Subcutaneous abdominal adipose tissue (tissue), 5 donors: ENCODE measurements around the gene PGRMC2.
"Not testable (repeated sequence)": the region's sequence is repeated elsewhere in the genome, so short reads cannot be mapped to it uniquely, and the experiment has no call there.

Source experiments
- H3K27ac ChIP-seq: one replicate; pipeline ENCODE4 v1.7.0; 2013; ENCODE audit warnings: low read depth, mild to moderate bottlenecking, inconsistent platforms, low read length, moderate library complexity
- H3K27me3 ChIP-seq, 5 donors: one replicate each; pipeline ENCODE4 v1.7.0; 2013; ENCODE audit warnings: low read length in 5 of 5, inconsistent platforms in 1 of 5; ENCODE audit not compliant: control insufficient read depth in 5 of 5, insufficient read depth in 4 of 5
- H3K36me3 ChIP-seq, 5 donors: one replicate each; pipeline ENCODE4 v1.7.0; 2013; ENCODE audit warnings: low read length in 5 of 5; ENCODE audit not compliant: control insufficient read depth in 5 of 5, insufficient read depth in 5 of 5
- H3K4me1 ChIP-seq, 5 donors: one replicate each; pipeline ENCODE4 v1.7.0; 2013; ENCODE audit warnings: low read length in 5 of 5, mild to moderate bottlenecking in 3 of 5, moderate library complexity in 1 of 5; ENCODE audit not compliant: control insufficient read depth in 5 of 5, insufficient read depth in 5 of 5
- H3K4me3 ChIP-seq, 5 donors: one replicate each; pipeline ENCODE4 v1.7.0; 2013; ENCODE audit warnings: low read length in 5 of 5, low read depth in 1 of 5
- H3K9ac ChIP-seq, 5 donors: one replicate each; pipeline ENCODE4 v1.7.0; 2013; ENCODE audit warnings: low read length in 5 of 5, mild to moderate bottlenecking in 4 of 5, moderate library complexity in 3 of 5
- H3K9me3 ChIP-seq, 5 donors: one replicate each; pipeline ENCODE4 v1.7.0; 2013; ENCODE audit warnings: low read length in 5 of 5; ENCODE audit not compliant: control insufficient read depth in 5 of 5
- donor health status: healthy.
- donor health status: healthy.
- donor health status: healthy.
- donor health status: healthy.
- donor health status: healthy.

PGRMC2 gene

DNA sequence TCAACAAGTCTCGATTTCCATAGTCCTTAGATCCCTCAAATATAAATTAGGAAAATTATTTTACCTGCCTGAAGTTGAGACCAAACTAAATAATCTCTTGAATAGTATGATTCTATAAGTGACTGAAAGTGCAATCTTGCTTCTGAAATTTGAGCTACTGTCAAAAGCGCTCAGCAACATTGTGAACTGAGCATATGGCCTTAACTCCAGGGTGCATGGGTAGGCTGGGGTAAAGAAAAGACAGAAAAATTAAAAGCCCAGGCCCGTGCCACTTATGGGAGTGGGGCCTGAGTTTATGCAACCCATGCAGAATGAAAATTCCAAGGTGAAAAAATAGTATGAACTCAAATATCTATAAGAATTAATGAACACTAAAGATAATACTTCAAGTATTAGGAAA is 9.8 kb downstream of the PGRMC2 start:
- Histone ChIP-seq H3K27me3 (no peaks in the 10 kb centered on the region), H3K27ac (peak overlapping the region; percentile 65), H3K4me3 (no peak overlapping the region), H3K9ac (no peak overlapping the region), H3K9me3 (no peaks in the 10 kb centered on the region), H3K4me1 (peaks cover 0 to 41% (median 9%) of the 10 kb centered on the region in 5 donors), H3K36me3 (peaks cover 0 to 3% (median 0%) of the 10 kb centered on the region in 5 donors)

DNA sequence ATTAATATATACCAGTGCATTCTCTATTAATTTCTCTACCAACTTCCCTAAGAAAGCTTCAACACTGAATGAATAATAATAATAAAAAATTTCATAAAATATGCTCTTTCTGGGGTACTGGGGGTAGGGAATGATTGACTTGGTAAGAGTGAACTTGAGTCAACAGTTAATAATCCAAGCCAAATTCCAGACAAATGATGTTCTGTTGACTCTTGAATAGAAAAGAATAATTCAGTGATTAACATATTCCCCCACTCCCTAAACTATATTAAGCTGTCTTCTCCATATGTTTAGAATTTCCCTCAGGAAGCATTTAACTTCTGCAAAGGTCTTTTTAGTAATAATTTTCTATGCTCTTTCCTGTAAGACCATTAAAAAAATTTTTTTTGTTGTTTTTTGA is 12.3 kb downstream of the PGRMC2 start:
- Histone ChIP-seq H3K36me3 (peaks cover 10 to 19% (median 13%) of the 10 kb centered on the region in 5 donors), H3K9ac (no peak overlapping the region), H3K27ac (peak overlapping the region; percentile 50), H3K4me3 (no peak overlapping the region), H3K4me1 (peaks cover 0 to 23% (median 6%) of the 10 kb centered on the region in 5 donors), H3K27me3 (no peaks in the 10 kb centered on the region), H3K9me3 (no peaks in the 10 kb centered on the region)

GRCh38 chr4:128271551-128271950 is 16.1 kb downstream of the PGRMC2 start:
- Histone ChIP-seq H3K4me3 (no peak overlapping the region), H3K27ac (no peak overlapping the region), H3K9ac (peak overlapping the region in 1 of 5 donors; percentile 24), H3K36me3 (peaks cover 17 to 27% (median 20%) of the 10 kb centered on the region in 5 donors), H3K4me1 (peaks cover 0 to 11% (median 0%) of the 10 kb centered on the region in 5 donors), H3K27me3 (no peaks in the 10 kb centered on the region), H3K9me3 (no peaks in the 10 kb centered on the region)

DNA sequence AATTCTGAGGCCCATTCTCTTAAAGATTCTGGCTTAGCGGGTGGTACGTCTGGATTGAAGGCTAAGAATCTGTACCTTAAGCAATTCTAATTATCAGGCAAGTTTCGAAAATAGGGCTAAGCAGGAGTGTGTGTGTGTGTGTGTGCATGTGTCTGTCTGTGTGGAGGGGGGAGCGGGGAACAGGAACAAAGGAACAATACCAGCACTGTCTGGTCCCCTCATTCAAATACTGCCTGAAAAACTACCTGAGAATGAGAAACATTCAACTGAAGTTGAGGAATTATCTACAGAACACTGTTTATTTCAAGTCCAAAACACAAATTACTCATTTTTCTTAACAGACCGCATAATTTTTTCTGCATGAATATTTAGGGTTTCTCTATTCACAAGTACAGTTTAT is 18.6 kb downstream of the PGRMC2 start:
- no peak overlapping the region for H3K27ac ChIP-seq
- no peaks in the 10 kb centered on the region for H3K27me3 ChIP-seq
- H3K4me1 ChIP-seq = peaks cover 0 to 4% (median 0%) of the 10 kb centered on the region in 5 donors
- H3K4me3 ChIP-seq = no peak overlapping the region
- peaks cover 17 to 27% (median 20%) of the 10 kb centered on the region in 5 donors for H3K36me3 ChIP-seq
- H3K9ac ChIP-seq = no peak overlapping the region
- peaks cover 0 to 10% (median 0%) of the 10 kb centered on the region in 5 donors for H3K9me3 ChIP-seq

- no peaks in the 10 kb centered on the region for H3K27me3 ChIP-seq
- H3K27ac ChIP-seq = no peak overlapping the region
Measured at GRCh38 chr4:128267745-128268144, 19.9 kb downstream of the PGRMC2 start.

GRCh38 chr4:128267171-128267570 is 20.4 kb downstream of the PGRMC2 start:
- not testable (repeated sequence) for H3K27me3 ChIP-seq
- peaks cover 0 to 10% (median 0%) of the 10 kb centered on the region in 5 donors for H3K9me3 ChIP-seq

More at GRCh38 chr4:128267745-128268144, 19.9 kb downstream of the PGRMC2 start:
- peaks cover 17 to 27% (median 20%) of the 10 kb centered on the region in 5 donors for H3K36me3 ChIP-seq
- H3K4me3 ChIP-seq = no peak overlapping the region
- no peak overlapping the region for H3K9ac ChIP-seq
- peaks cover 0 to 4% (median 0%) of the 10 kb centered on the region in 5 donors for H3K4me1 ChIP-seq
- peaks cover 0 to 10% (median 0%) of the 10 kb centered on the region in 5 donors for H3K9me3 ChIP-seq

GRCh38 chr4:128265550-128265949 is 22.1 kb downstream of the PGRMC2 start:
- peaks cover 0 to 10% (median 0%) of the 10 kb centered on the region in 5 donors for H3K9me3 ChIP-seq

More at GRCh38 chr4:128267171-128267570, 20.4 kb downstream of the PGRMC2 start:
- H3K4me3 ChIP-seq, H3K9ac ChIP-seq, H3K4me1 ChIP-seq, H3K27ac ChIP-seq: not testable (repeated sequence)
- peaks cover 17 to 25% (median 20%) of the 10 kb centered on the region in 5 donors for H3K36me3 ChIP-seq

GRCh38 chr4:128259889-128260288 is 27.7 kb downstream of the PGRMC2 start:
- not testable (repeated sequence) for H3K36me3 ChIP-seq, H3K4me3 ChIP-seq, H3K27ac ChIP-seq, H3K9me3 ChIP-seq, H3K27me3 ChIP-seq, H3K9ac ChIP-seq, H3K4me1 ChIP-seq

More at GRCh38 chr4:128265550-128265949, 22.1 kb downstream of the PGRMC2 start:
- not testable (repeated sequence) for H3K9ac ChIP-seq, H3K27me3 ChIP-seq, H3K4me1 ChIP-seq, H3K4me3 ChIP-seq, H3K27ac ChIP-seq
- H3K36me3 ChIP-seq = peaks cover 7 to 12% (median 10%) of the 10 kb centered on the region in 5 donors

DNA sequence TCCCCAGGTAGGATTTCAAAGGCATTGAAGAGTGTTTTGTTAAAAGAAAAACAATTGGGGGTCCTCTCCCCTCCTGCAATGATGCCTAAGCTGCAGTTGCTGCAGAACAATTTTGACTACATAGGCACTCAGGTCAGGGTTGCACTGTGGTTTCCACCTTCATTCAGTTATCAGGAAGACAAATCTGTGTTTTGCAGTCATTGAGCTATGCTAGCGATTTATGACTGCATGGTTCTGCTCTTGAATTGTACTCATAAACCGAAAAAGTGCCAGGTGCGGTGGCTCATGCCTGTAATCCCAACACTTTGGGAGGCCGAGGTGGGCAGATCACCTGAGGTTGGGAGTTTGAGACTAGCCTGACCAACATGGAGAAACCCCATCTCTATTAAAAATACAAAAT is 29.4 kb downstream of the PGRMC2 start:
- H3K9me3 ChIP-seq, H3K27ac ChIP-seq, H3K4me1 ChIP-seq, H3K9ac ChIP-seq, H3K27me3 ChIP-seq, H3K4me3 ChIP-seq, H3K36me3 ChIP-seq: not testable (repeated sequence)

GRCh38 chr4:128256539-128256938 is 31.1 kb downstream of the PGRMC2 start:
- no peaks in the 10 kb centered on the region for H3K36me3 ChIP-seq
- no peaks in the 10 kb centered on the region for H3K27me3 ChIP-seq
- no peaks in the 10 kb centered on the region for H3K4me1 ChIP-seq
- H3K9me3 ChIP-seq = no peaks in the 10 kb centered on the region
- no peak overlapping the region for H3K27ac ChIP-seq
- H3K4me3 ChIP-seq = no peak overlapping the region
- no peak overlapping the region for H3K9ac ChIP-seq
